Tibial nerve (tissue), 3 donors: ENCODE results near the gene PTPRG.

Source experiments
- POLR2A ChIP-seq, 2 donors: fragments of 450-650 bp; IDR thresholded peaks; one replicate each; pipeline ENCODE4 v1.6.1; 2017; ENCODE audit warnings: antibody characterized with exemption in 2 of 2, mild to moderate bottlenecking in 2 of 2, moderate library complexity in 2 of 2
- TF ChIP-seq, protein P1 (sequence below), 5 experiments: fragments of 200-600 bp in 3 of 5; fragments of 450-650 bp in 2 of 5; sonication (generic) in 3 of 5; IDR thresholded peaks; one replicate each; pipeline ENCODE4 v1.5.1; 2016 to 2019; ENCODE audit warnings: antibody characterized with exemption in 5 of 5, mild to moderate bottlenecking in 3 of 5, moderate library complexity in 2 of 5

DNA sequence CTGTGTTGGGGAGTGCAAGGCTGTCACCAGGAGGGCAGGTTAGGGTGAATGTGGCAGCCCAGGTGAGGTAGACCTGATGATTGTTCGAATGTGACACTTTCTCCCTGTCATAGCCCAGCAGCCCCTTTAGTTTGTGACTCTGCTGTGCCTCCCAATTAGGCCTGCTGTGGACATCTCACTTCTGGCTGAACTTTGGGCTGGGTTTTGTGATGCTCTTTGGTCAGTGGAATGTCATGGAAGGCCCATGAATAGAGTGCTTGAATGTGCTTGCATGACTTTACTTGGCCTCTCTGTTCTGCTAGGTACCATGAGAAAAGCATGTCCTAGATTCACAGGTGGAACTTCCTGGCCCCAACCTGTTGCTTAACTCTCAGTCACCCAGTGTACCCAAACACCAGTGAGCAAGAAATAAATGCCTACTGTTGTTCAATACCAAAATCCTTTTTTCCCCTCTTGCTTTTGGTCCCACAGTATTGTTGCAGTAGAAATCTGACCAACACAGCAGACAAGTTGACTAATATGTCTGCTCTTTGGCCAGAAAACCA is 249.7 kb downstream of the PTPRG start:
- TF ChIP-seq POLR2A (IDR thresholded peaks at IDR 0.05): no peak
- TF ChIP-seq, protein P1, sequence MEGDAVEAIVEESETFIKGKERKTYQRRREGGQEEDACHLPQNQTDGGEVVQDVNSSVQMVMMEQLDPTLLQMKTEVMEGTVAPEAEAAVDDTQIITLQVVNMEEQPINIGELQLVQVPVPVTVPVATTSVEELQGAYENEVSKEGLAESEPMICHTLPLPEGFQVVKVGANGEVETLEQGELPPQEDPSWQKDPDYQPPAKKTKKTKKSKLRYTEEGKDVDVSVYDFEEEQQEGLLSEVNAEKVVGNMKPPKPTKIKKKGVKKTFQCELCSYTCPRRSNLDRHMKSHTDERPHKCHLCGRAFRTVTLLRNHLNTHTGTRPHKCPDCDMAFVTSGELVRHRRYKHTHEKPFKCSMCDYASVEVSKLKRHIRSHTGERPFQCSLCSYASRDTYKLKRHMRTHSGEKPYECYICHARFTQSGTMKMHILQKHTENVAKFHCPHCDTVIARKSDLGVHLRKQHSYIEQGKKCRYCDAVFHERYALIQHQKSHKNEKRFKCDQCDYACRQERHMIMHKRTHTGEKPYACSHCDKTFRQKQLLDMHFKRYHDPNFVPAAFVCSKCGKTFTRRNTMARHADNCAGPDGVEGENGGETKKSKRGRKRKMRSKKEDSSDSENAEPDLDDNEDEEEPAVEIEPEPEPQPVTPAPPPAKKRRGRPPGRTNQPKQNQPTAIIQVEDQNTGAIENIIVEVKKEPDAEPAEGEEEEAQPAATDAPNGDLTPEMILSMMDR (IDR thresholded peaks at IDR 0.05): no peak
